Stimulated activated CD4-positive, alpha-beta T cell treated with anti-CD3 and anti-CD28 coated beads, Interleukin-12 subunit alpha, Interleukin-12 subunit beta, amount 100 ng/mL, for 24 hours (primary cell): ENCODE results near the gene ATP6V1F.
"Not testable (repeated sequence)": the region's sequence is repeated elsewhere in the genome, so short reads cannot be mapped to it uniquely, and the experiment has no call there.

Experiments used
- DNase-seq, 2 experiments: peaks; one replicate each; pipeline ENCODE4 v3.0.0-alpha.2; 2020; ENCODE audit warnings: low read depth in 2 of 2

The ATP6V1F gene

DNA sequence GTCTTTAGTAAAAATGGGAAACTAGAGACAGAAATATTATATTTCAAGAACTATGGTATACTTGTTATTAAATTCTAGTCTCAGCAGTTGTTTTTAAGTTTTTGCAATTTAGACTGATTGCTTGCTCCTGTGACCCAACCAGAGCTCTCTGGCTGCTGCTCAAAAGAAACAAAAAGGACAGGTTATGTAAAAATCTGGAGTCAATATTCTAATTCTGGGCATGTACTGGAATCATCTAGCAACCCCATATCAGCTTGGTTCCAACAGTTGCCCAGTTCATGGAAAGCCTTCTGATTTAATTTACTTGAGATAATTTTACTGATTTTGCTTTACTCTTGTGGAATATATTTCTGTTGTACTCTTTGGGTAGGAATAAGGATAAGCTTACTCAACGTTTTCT is 37.6 kb downstream of the ATP6V1F start:
- DNase-seq = no peak

GRCh38 chr7:128902761-128903585 is 40.3 kb downstream of the ATP6V1F start:
- DNase-seq = no peak

DNA sequence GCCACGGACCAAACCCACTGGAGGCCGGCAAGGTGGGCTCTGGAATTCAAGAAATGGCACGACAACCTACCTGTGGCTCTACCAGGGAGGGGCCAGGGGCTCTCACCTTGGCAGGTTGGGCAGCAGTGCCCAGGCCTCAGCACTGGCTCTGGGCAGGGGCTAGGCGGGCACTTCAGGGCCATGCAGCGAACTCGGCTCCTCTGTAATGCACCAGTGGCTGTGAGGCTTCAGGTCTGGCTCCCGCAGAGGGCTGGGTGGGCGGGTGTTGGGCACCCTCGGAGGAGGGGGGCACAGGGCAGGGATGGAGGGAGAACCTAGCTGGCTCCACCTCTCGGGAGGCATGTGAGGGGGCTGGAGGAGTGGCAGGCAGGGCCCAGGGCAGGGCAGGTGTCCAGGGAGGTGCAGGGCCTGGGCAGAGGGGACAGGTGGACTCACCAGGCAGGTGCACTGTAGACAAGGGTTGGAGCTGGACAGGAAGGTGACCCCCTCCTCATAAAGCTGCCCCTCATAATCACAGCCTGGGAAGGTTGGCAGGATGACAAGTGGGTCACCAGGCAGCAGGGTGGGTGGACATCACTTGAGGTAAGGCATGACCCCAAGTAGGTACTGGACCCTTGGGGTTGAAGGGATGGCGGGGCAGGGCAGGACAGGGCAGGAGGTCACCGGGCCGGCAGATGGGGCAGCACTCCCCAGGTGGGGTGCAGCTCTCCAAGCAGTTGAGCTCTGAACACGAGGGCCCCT is 41.1 kb downstream of the ATP6V1F start:
- DNase-seq = no peak

DNA sequence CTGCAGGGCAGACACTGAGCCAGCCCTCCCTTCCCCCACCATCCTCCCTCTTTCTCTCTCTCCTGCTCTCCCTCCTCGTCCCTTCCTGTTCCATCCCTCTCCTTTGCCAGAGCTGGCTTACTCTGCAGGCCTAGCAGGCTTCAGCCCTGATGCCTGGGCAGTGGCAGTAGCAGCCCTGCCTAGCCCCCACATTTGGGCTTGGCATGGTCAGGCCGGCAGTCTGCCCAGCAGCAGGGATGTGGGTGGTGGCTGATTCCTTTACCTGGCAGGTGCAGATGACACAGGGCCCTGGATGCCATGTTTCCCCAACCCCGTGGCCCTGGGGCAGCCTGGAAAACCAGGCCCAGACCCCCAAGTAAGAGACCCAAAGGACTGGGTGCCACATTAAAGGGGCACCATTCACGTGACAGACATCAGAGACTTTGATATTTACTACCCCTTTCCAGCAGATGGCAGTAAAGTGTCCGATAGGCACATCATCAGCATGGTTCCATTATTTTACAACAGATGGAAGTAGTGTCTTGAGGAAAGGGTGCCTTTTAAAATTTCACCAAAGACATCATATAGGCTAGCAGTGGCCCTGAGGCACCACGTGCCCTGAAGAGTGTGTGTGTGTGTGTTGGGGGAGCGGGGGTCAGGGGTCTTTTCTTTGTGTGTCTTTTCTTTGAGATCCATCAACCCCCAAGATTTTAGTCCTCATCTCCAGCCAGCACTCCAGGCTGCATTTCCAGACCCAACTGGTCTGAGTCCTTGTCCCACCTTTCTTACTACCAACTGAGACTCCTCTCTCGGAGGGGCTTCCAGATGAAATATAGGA is 41.9 kb downstream of the ATP6V1F start:
- no peak for DNase-seq

DNA sequence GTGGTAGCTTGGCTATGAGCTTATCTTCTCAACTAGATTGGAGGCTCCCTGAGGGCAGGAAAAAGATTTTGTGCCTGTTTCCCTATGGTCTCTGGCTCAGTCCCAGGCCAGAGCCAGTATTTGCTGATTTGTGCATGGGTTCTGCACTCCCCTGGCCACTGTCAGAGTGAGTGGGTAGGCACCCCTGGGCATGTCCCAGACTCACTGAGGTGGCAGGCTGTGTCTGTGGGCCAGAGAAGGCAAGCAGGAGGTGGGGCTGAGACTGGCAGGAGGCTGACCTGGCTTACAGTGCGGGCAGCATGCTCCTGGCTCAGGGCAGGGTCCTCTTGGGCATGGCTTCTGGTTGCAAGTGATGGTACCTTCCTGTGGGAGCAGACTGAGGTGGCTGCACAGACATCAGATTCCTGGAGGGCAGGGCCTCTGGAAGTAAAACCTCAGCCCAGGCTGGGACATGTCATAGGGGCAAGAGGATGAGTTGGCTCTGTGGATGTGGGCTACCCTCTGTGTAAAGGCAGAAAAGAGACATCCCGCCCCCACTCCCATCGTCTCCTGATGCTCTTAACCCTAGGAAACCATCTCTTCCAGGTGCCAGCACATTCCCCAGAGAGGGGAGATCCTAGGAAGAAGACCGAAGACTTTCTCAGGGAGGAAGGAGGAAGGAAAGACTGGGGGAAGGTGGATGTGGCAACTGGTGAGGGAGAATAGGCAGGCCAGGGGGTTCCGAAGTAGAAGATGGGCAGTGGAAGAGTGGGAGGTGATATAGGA is 43.5 kb downstream of the ATP6V1F start:
- no peak for DNase-seq

GRCh38 chr7:128906766-128907559 is 44.3 kb downstream of the ATP6V1F start:
- DNase-seq = no peak

- no peak for DNase-seq
Measured at GRCh38 chr7:128908750-128909624, 46.3 kb downstream of the ATP6V1F start.

DNA sequence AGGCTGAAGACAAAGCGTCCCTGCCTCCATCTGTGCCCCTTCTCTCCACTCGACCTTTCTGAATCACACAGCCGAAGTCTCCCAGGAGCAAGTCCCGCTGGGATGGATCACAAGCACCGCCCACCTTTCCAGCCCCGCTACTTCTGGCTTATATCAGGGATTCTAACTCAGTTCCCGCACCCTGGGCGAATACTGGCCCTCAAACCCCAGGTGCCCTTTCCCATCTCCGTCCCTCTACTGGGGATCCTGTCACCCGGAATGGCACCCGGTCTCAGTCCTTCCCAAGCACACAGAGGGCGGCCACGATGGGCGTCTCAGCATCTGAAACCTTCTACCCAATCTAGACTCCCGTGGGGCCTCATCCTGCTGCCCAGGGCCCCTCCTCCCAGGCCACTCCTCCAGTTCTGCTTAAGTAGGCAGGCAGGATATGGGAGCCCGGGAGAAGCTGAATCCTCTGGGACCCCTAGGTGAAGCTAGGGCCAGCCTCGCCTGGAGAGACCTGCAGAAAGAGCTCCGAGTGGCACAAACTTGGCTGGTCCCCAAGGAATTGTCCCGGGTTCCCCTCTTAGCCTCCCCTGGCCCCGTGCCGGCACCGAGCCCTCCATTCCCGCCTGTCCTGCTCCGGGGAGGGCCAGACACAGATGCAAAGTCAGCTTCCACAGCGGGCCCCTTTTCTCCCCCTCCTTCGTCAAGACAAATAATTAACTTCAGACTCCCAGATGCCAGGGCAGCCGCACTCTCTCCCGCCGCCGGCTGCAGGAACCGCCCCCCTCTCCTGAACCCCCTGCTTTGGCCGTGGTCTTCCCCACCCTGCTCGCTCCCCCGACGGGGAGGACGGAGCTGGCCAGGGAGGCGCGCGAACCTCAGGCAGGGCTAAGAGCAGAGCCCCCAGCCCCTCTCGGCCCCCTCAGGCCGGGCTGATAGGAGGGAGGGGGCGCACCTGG is 47.2 kb downstream of the ATP6V1F start:
- DNase-seq = no peak

- no peak for DNase-seq
Measured at GRCh38 chr7:128910569-128910945, 47.9 kb downstream of the ATP6V1F start, which contains the start of gene KCP. KCP (minus strand) TSS chr7:128910709; CDS start chr7:128910676, 33 bp downstream.

GRCh38 chr7:128911423-128912031 is 48.9 kb downstream of the ATP6V1F start:
- no peak for DNase-seq

GRCh38 chr7:128912281-128912680 is 49.6 kb downstream of the ATP6V1F start:
- DNase-seq = no peak

DNA sequence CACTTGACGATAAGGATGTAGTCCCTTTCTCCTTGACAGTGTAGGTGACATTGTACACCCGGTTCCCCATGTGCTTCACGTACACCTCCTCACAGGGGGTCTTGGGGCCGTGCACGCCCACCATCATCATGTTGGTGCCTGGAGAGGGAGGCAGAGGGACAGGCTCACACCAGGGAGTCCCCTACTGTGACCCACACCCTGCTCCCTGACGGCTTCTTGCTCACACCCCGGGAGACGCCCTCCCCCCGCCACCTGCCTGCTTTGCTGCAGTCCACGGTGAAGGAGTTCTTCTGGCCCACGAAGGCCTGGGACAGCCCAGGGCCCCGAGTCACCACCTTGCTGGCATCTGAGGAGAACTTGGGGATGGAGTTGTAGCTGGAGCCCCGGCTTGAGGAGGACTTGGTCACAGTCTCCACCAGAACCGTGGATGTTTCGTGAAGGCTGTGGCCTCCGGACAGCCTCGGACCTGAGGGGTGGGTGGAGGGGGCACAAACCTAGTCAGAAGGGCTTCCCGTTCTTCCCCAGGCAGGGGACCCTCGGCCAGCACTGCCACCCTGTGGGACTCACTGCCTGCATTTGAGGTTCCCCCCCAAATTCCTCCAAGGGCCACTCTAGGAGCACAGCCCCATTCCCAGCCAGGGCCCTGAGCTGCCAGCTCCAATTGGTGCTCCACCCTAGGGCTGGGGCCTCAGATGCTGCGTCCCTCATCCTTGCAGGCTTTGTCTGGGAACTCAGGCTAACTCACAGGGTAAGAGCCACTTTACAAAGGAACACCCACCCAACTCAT is 50.2 kb downstream of the ATP6V1F start:
- DNase-seq = not testable (repeated sequence)

DNA sequence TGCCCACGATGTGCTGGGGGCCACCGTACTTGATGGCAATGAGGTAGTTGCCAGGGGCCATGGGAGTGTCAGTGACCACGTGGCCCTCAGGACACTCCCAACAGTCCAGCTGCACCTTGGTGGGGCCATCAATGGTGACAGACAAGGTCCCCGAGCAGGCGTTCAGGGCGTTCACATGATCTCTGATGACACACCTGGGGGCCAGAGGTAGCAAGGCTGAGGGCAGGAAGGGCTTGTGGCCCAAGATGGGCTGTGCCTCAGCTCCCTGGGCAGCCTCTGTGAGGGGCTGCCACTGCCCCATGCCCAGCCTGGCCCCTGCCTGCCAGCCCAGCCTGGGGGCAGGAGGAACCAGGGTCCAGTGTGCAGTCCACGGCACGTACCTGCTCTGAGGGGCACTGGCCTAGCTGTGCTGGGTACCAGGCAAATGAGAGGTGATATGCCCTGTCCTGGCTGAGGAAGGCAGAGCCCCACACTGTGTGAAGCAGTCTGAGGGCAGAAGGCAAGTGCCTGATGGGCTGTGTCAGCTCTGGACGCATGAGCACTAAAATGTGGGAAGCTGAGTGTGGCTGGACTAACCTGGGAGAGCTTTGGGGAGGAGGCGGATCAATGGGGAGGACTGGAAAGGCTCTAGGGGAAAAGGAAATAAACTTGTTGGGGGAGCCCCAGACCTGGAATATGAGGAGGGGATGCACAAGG is 51.4 kb downstream of the ATP6V1F start:
- DNase-seq = no peak

DNA sequence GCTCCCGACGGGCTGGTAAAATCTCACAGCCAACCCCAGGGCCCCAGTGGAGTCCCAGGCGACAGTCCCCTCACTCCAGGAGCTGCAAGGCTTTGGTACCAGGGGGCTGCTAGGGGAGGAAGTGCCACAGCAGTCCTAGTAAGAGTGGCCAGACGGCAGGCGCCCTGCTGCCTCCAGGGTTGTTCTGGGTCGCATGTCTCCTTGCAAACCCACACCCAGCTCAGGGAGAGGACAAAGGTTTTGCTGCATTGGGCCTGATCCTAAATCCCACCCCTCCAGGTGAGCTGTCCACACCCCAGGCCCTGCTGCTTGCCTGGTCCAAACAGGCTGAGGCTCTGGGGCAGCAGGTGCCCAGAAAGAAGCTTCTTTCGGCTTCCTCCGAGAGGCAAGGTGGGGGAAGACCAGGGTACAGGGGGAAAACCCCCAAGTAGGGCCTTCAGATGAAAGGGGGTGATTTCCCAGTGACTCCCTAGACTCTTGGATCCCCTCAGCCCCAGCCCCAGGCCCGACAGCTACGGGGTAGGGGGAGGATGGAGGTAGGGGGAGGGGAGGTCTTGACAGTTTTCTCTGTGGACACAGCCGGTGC is 52.0 kb downstream of the ATP6V1F start:
- DNase-seq = no peak

DNA sequence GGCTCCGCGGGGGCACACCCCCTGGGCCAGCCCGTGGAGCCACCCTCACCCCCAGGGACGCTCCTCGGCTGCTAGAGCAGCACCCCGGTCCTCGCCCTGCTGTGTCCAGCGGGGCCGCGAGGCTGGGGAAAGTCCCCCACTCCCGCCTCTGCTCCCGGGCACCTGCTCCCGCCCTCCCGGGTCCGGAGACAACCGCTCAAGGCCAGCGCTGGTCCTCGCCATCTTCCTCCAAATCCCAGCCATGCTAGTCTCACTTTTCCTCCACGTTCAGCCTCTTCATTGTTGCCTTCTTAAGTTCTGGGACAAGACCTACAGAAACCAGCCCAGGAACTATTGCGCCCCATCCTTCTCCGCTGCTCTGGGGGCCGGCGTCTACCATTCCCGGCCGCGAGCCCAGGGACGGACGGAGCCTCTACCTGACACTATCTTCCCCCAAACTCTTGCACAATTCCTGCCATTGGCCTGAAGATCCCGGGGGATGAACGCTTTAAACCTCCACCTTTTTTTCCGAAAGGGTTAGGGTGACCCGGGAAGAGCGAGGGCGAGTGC is 52.7 kb downstream of the ATP6V1F start:
- no peak for DNase-seq
